ENCODE data around the gene GRAMD2B.
"Not testable (repeated sequence)": the region's sequence is repeated elsewhere in the genome, so short reads cannot be mapped to it uniquely, and the experiment has no call there.

- not testable (repeated sequence) for TF ChIP-seq CTCF (IDR thresholded peaks at IDR 0.05; ENCODE audit: poor library complexity, severe bottlenecking); EZH2 (IDR thresholded peaks at IDR 0.05; ENCODE audit: borderline replicate concordance, insufficient read depth, low read length, poor library complexity, severe bottlenecking); RAD21 (conservative IDR thresholded peaks at IDR 0.05); POLR2AphosphoS5 (IDR thresholded peaks at IDR 0.05); TAF1 (IDR thresholded peaks at IDR 0.05; ENCODE audit: low read depth); EP300 (conservative IDR thresholded peaks at IDR 0.05; ENCODE audit: poor library complexity, severe bottlenecking); SMC3 (conservative IDR thresholded peaks at IDR 0.05; ENCODE audit: poor library complexity)
- TF ChIP-seq, protein P1, sequence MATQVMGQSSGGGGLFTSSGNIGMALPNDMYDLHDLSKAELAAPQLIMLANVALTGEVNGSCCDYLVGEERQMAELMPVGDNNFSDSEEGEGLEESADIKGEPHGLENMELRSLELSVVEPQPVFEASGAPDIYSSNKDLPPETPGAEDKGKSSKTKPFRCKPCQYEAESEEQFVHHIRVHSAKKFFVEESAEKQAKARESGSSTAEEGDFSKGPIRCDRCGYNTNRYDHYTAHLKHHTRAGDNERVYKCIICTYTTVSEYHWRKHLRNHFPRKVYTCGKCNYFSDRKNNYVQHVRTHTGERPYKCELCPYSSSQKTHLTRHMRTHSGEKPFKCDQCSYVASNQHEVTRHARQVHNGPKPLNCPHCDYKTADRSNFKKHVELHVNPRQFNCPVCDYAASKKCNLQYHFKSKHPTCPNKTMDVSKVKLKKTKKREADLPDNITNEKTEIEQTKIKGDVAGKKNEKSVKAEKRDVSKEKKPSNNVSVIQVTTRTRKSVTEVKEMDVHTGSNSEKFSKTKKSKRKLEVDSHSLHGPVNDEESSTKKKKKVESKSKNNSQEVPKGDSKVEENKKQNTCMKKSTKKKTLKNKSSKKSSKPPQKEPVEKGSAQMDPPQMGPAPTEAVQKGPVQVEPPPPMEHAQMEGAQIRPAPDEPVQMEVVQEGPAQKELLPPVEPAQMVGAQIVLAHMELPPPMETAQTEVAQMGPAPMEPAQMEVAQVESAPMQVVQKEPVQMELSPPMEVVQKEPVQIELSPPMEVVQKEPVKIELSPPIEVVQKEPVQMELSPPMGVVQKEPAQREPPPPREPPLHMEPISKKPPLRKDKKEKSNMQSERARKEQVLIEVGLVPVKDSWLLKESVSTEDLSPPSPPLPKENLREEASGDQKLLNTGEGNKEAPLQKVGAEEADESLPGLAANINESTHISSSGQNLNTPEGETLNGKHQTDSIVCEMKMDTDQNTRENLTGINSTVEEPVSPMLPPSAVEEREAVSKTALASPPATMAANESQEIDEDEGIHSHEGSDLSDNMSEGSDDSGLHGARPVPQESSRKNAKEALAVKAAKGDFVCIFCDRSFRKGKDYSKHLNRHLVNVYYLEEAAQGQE (IDR thresholded peaks at IDR 0.05; ENCODE audit: borderline replicate concordance), result not testable (repeated sequence)
These were observed 47.3 kb downstream of the GRAMD2B start for GRCh38 chr5:126470529-126470928.
